GM12864 (cell line): ENCODE data around the gene TRABD.

ENCODE experiments used
- DNase-seq: peaks from one replicate; pipeline ENCODE4 v3.0.0-alpha.2; 2011; ENCODE audit warnings: low read depth
- H3K4me3 ChIP-seq: 2 replicates; pipeline ENCODE4 v1.5.1; 2011; ENCODE audit warnings: mild to moderate bottlenecking, low read depth, low read length, control low read depth
- TF ChIP-seq, protein P1 (sequence below): IDR thresholded peaks from 2 replicates; pipeline ENCODE4 v1.5.1; 2011; ENCODE audit warnings: low read depth, mild to moderate bottlenecking, moderate library complexity, low read length, control low read depth, inconsistent platforms; ENCODE audit errors: missing control alignments

The TRABD gene

DNA sequence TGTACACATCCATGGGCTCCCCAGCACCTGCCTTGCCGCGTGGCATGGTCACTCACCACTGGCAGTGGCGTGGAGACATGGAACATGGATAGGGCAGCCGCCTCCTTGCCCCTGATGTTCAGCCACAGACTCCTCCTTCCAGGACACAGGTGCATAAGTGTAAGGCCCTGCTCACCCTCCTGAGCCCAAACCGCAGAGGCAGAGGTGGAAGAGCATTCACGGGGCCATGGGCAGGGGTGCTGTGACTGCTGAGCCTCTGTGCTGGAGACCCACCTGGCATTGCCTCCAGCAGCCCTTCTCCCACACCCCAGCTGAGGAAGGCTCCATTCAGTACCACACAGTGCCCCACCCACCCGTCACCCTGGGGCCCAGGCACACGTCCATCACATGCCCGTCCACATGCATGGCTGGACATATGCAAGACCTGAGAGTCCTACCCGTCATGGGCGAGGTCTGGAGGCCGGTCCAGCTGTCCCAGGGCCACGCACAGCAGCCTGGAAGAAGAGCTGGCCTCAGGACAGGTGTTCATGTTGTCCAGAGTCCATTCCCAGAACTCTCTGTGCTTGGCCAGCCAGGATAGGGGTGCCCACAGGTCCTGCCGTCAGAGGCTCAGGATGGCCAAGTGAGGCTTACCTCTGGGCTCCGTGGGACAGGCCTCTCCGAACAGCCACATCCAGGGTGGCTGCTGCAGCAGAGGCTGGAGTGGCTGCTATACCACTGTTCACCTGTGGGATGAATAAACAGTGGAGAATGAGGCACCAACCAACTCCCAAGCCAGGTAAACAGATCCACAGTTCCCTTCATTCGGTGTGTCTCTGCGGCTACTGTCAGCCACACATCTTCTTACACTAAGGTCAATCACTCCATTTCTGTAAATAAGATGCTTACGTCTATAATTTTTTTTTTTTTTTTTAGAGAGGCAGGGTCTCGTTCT, 60.8 kb downstream of the TRABD start:
- TF ChIP-seq, protein P1, sequence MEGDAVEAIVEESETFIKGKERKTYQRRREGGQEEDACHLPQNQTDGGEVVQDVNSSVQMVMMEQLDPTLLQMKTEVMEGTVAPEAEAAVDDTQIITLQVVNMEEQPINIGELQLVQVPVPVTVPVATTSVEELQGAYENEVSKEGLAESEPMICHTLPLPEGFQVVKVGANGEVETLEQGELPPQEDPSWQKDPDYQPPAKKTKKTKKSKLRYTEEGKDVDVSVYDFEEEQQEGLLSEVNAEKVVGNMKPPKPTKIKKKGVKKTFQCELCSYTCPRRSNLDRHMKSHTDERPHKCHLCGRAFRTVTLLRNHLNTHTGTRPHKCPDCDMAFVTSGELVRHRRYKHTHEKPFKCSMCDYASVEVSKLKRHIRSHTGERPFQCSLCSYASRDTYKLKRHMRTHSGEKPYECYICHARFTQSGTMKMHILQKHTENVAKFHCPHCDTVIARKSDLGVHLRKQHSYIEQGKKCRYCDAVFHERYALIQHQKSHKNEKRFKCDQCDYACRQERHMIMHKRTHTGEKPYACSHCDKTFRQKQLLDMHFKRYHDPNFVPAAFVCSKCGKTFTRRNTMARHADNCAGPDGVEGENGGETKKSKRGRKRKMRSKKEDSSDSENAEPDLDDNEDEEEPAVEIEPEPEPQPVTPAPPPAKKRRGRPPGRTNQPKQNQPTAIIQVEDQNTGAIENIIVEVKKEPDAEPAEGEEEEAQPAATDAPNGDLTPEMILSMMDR: peak; percentile 40
- no peak overlapping the region for H3K4me3 ChIP-seq

DNA sequence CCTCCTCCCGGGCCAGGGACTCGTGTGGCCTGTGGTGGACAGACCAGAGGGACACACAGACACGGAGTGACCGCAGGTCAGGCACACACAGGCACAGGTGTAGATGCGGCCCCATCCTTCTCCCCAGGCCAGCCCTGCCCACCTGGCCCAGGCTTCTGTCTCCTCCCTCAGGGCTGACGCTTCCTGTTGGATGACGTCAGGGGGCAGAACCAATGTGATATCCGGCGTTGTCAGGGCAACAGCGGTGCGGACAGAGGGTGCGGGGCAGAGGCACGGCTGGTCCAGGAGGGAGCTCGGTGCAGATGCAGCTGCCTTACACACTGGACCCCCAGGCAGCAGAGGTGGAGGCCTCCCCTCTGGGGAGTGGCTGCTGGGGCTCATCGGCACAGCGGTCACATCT, 62.0 kb downstream of the TRABD start:
- DNase-seq: no peak
- H3K4me3 ChIP-seq: no peak overlapping the region

More for the DNA sequence above, 60.8 kb downstream of the TRABD start:
- DNase-seq: no peak

DNA sequence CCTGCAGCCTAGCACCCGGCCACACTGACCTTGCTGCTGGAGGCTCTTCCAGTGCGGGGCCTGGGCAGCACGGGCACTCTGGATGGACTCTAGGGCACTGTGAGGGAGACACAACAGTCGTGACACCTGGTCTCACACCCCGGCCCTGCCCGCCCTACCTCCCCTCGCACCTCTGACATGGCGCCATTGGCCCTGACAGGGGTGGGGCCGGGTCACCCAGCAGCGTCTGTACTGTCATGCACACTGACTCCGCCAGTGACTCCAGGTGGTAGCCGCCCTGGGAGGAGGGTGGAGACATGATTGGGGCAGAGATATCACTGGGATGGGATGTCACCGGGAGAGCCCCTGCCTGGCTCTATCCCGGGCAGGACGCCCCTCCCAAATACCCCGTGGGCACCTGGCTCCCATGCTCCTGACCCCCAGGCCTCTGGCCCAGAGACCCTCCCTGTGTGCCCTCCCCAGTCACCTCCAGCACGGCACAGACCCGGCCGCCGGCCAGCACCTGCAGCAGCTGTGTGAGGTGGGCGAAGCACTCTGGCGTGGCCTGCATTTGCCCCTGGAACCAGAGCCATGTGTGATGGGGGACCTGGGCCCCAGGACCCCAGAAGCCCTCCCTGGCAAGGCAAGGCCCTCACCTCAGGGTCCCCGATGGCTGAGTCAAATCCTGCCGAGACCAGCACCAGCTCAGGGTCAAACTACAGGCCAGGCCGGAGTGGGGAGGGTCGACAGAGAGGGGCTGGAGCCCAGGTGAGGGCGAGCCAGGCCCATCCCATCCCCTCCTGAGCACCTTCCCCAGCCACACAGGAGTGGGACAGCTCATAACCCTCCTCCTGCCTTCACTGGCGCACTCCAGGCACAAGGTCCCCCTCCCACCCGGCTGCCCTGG, 62.7 kb downstream of the TRABD start:
- H3K4me3 ChIP-seq: no peak overlapping the region
- TF ChIP-seq, protein P1: no peak
- DNase-seq: no peak

More for the DNA sequence above, 62.0 kb downstream of the TRABD start:
- TF ChIP-seq, protein P1: no peak
